ENCODE results near the gene ZNF512B. TPM values are rescaled to one million over a fixed set of nuclear protein-coding genes. Genes with fewer than 3 reads are reported as not detected.

ZNF512B gene
- total RNA-seq, 1 donor from 2014 or later: 37.2 TPM

DNA sequence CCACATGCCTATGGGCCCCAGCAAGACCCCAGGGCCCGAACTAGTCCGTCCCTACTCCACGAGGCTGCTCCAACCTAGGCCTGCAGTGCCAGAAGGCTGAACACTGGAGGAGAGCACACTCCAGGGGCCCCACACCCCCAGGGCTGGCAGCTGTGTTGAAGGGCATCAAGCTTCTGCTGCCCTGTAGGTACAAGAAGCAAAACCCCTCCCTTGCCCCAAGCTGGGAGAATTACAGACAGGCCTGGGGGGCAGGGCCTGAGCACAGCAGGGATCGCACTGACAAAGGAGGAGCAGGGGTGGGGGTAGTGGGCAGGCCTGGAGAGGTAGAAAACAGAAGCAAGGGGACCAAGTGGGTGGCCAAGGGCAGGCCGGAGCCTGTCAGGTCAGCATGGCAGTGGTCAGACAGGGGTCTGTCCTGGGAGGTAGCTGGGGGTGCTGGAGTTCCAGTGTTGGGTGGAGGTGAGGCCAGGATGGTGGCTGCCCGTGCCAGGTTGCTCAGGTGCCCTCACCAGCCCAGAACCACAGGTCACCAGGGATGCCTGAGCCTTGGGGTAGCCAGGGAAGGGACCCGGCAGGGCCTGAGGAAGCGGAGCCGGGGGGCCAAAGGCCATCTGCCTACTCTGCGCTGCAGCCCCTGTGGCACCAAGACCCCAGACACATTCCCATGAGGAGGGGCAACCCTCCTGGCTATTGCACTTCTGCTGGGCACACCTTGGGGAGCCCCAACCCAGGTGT lies 10.6 kb downstream of the ZNF512B start:
- H3K4me3 Mint-ChIP-seq (ENCODE audit: unreplicated experiment): no peak overlapping the region
- peaks cover 4% of the 10 kb centered on the region for H3K36me3 Mint-ChIP-seq (ENCODE audit: low read depth)
- peaks cover 27% of the 10 kb centered on the region for H3K4me1 Mint-ChIP-seq (ENCODE audit: low read depth)
- H3K9me3 Mint-ChIP-seq (ENCODE audit: low read depth): no peaks in the 10 kb centered on the region
- H3K27me3 Mint-ChIP-seq (ENCODE audit: low read depth): no peaks in the 10 kb centered on the region
- no peak for DNase-seq (ENCODE audit: low spot score)
- TF ChIP-seq, protein P1, sequence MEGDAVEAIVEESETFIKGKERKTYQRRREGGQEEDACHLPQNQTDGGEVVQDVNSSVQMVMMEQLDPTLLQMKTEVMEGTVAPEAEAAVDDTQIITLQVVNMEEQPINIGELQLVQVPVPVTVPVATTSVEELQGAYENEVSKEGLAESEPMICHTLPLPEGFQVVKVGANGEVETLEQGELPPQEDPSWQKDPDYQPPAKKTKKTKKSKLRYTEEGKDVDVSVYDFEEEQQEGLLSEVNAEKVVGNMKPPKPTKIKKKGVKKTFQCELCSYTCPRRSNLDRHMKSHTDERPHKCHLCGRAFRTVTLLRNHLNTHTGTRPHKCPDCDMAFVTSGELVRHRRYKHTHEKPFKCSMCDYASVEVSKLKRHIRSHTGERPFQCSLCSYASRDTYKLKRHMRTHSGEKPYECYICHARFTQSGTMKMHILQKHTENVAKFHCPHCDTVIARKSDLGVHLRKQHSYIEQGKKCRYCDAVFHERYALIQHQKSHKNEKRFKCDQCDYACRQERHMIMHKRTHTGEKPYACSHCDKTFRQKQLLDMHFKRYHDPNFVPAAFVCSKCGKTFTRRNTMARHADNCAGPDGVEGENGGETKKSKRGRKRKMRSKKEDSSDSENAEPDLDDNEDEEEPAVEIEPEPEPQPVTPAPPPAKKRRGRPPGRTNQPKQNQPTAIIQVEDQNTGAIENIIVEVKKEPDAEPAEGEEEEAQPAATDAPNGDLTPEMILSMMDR (IDR thresholded peaks at IDR 0.05): no peak
- H3K27ac Mint-ChIP-seq (ENCODE audit: unreplicated experiment): no peak overlapping the region

DNA sequence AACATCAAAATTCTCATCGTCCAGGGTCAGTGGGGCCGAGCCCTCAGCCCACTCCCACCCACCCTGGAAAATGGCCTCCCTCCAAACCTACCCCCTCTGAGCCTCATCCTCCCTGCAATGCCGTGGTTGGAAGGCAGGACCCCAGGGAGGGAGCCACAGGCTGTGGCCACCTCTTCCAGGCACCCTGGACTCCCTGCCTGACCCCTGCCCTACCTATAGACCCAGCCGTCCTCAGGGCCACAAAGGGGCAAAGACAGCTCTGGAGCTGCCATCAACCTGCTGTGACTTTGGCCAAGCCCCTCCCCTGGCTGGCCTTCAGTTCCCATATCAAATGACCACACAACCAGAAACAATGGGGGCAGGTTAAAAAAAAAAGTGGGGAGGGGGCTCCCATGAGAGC lies 11.3 kb downstream of the ZNF512B start:
- DNase-seq (ENCODE audit: low spot score): no peak
- no peak overlapping the region for H3K4me3 Mint-ChIP-seq (ENCODE audit: unreplicated experiment)
- no peak overlapping the region for H3K27ac Mint-ChIP-seq (ENCODE audit: unreplicated experiment)
- TF ChIP-seq, protein P1 (IDR thresholded peaks at IDR 0.05): no peak
- peaks cover 33% of the 10 kb centered on the region for H3K4me1 Mint-ChIP-seq (ENCODE audit: low read depth)
- H3K36me3 Mint-ChIP-seq (ENCODE audit: low read depth): peaks cover 4% of the 10 kb centered on the region
- no peaks in the 10 kb centered on the region for H3K27me3 Mint-ChIP-seq (ENCODE audit: low read depth)
- H3K9me3 Mint-ChIP-seq (ENCODE audit: low read depth): no peaks in the 10 kb centered on the region

DNA sequence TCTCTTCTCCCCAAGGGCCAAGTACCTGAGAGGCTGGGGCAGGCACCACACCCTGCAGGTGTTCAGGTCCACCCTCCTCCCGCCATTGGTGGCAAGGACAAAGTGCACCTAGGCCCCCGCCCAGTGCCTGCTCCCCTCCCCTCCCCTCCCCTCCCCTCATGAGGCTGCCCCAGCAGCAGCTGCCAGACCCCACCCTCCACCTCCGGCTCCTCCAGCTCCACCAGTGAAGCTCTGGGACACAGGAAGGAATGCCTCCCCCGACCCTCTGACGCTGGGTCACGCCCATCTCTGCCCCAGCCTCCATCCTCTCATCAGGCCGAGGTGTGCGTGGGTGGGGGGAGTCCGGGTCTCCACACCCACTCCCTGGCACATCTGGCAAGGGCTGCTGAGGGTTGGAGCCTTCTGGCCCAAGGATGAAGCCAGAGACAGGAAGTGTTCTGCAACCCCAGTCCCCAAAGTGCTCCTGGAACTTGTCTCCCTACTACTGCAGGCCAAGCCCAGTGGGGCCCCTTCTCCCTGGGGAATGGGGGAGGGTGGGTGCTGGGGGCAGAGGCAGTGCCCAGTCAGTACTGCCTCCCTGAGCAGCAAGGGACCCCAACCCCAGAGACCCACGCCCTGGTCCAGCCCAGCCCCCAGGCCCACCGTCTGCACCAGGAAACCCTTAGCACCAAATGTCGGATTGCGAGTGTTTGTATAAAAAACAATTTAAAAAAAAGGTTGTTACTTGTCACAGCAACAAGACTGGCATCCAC lies 11.9 kb downstream of the ZNF512B start:
- Mint-ChIP-seq H3K27me3 (ENCODE audit: low read depth) (no peaks in the 10 kb centered on the region), H3K27ac (ENCODE audit: unreplicated experiment) (peak overlapping the region; percentile 93), H3K4me1 (ENCODE audit: low read depth) (peaks cover 37% of the 10 kb centered on the region), H3K9me3 (ENCODE audit: low read depth) (no peaks in the 10 kb centered on the region), H3K4me3 (ENCODE audit: unreplicated experiment) (peak overlapping the region; percentile 80), H3K36me3 (ENCODE audit: low read depth) (peaks cover 4% of the 10 kb centered on the region)
- TF ChIP-seq, protein P1 (IDR thresholded peaks at IDR 0.05): no peak
- DNase-seq (ENCODE audit: low spot score): no peak

DNA sequence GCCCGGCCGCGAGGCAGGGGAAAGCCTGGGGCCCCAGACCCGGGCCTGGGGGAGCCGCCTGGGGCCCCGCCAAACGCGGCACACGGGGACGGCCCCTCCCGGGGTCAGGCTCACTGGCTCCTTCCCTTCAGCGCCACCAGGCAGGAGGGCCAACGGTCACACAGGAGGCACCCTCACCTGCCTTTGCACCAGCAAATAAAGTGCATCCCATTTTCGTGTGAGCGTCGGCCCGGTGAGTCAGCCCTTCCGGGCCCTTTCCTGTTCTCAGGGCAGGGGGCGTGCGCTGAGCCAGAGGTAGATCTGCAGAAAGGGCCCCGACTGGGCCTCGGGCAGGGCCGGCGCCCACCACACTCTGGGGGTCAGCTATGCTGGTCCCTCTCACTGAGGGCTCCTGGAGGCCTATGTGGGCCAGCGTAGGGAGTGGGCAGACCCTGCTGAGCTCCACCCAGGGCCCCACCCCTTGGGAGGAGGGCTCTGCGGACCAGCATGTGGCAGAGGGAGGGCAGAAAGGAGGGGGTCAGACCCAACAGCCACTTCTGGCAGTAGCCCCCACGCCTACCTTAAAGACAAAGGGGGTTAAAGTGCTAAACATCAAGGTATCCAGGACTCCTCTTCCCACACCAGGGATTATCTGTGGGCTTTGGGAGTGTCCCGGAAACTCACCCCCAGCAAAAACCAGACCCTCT lies 12.6 kb downstream of the ZNF512B start:
- Mint-ChIP-seq H3K27ac (ENCODE audit: unreplicated experiment) (peak overlapping the region; percentile 93), H3K9me3 (ENCODE audit: low read depth) (no peaks in the 10 kb centered on the region), H3K4me3 (ENCODE audit: unreplicated experiment) (peak overlapping the region; percentile 80), H3K4me1 (ENCODE audit: low read depth) (peaks cover 37% of the 10 kb centered on the region), H3K36me3 (ENCODE audit: low read depth) (peaks cover 4% of the 10 kb centered on the region), H3K27me3 (ENCODE audit: low read depth) (no peaks in the 10 kb centered on the region)
- TF ChIP-seq, protein P1 (IDR thresholded peaks at IDR 0.05): peak; percentile 60
- no peak for DNase-seq (ENCODE audit: low spot score)

DNA sequence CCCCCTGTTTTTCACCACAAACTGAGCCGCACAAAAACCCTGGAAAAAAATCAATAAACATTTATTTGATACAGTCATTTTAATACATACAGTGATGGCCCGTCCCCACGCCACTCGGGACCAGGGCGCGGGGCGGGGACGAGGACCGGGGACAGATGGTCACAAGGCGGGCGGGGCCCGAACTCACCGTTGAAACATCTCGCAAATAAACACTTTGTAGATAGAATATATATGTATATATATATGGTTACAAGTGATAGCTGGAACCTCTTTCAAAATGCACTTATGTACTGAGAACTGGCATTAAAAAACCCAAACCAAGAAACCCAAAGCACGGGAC lies 13.1 kb downstream of the ZNF512B start:
- Mint-ChIP-seq H3K4me1 (ENCODE audit: low read depth) (peaks cover 37% of the 10 kb centered on the region), H3K9me3 (ENCODE audit: low read depth) (no peaks in the 10 kb centered on the region), H3K27me3 (ENCODE audit: low read depth) (no peaks in the 10 kb centered on the region), H3K27ac (ENCODE audit: unreplicated experiment) (peak overlapping the region; percentile 93), H3K4me3 (ENCODE audit: unreplicated experiment) (peak overlapping the region; percentile 80), H3K36me3 (ENCODE audit: low read depth) (peaks cover 3% of the 10 kb centered on the region)
- DNase-seq (ENCODE audit: low spot score): no peak
- TF ChIP-seq, protein P1 (IDR thresholded peaks at IDR 0.05): no peak
